Panc1 (cell line): ENCODE results near the gene SIGLEC15. TPM values are rescaled to one million over a fixed set of nuclear protein-coding genes. Genes with fewer than 3 reads are reported as not detected.

Experiments
- ATAC-seq: fragments of 200-7000 bp; cut with Tn5 transposase; 2 replicates; pipeline ENCODE4 v1.9.1; 2020; ENCODE audit warnings: mild to moderate bottlenecking, moderate library complexity
- BruUV-seq: library from RNA; stranded (reverse); fragments of 400-500 nt; replicated peaks from 2 replicates; lab custom pipeline; 2021; lab: Mats Ljungman, UMichigan
- CTCF ChIA-PET: fragments of 300-600 bp; sonication (Branson Sonifier 250); formaldehyde crosslinking; loops from one replicate; lab custom pipeline; 2022; ENCODE audit warnings: antibody characterized with exemption; lab: Charles Lee
- POLR2A ChIA-PET: fragments of 300-600 bp; sonication (Branson Sonifier 250); formaldehyde crosslinking; loops from one replicate; lab custom pipeline; 2022; ENCODE audit warnings: antibody characterized with exemption; lab: Charles Lee
- DNase-seq: peaks from one replicate; pipeline ENCODE4 v3.0.0-alpha.2; 2010; ENCODE audit warnings: low read depth, low spot score
- H3K27ac ChIP-seq: 2 replicates; pipeline ENCODE4 v1.5.1; 2011; ENCODE audit warnings: mild to moderate bottlenecking, low read length, inconsistent platforms
- H3K27me3 ChIP-seq: fragments of 200-500 bp; sonication (Bioruptor generic); 2 replicates; pipeline ENCODE4 v1.6.0; 2014; ENCODE audit warnings: low read length, inconsistent platforms; ENCODE audit not compliant: control insufficient read depth, insufficient read depth
- H3K36me3 ChIP-seq: fragments of 200-500 bp; sonication (Bioruptor generic); 2 replicates; pipeline ENCODE4 v1.5.1; 2014; ENCODE audit warnings: inconsistent platforms, mild to moderate bottlenecking, low read length, moderate library complexity; ENCODE audit not compliant: control insufficient read depth, insufficient read depth
- H3K4me1 ChIP-seq: 2 replicates; pipeline ENCODE4 v1.5.1; 2011; ENCODE audit warnings: inconsistent platforms, mild to moderate bottlenecking, low read length, moderate library complexity; ENCODE audit not compliant: control insufficient read depth, insufficient read depth
- H3K4me3 ChIP-seq, 2 experiments: 2 replicates each; pipeline ENCODE4 v1.5.1; 2011 to 2012; ENCODE audit warnings: low read depth in 2 of 2, low read length in 2 of 2, mild to moderate bottlenecking in 2 of 2, inconsistent platforms in 1 of 2, moderate library complexity in 1 of 2
- H3K9me3 ChIP-seq: fragments of 200-500 bp; sonication (Bioruptor generic); 2 replicates; pipeline ENCODE4 v1.5.1; 2014; ENCODE audit warnings: low read depth, mild to moderate bottlenecking, inconsistent platforms, low read length, moderate library complexity; ENCODE audit not compliant: control insufficient read depth, insufficient read depth
- POLR2AphosphoS5 ChIP-seq: IDR thresholded peaks from 2 replicates; pipeline ENCODE4 v1.6.1; 2012; ENCODE audit warnings: mild to moderate bottlenecking, low read depth, low read length, moderate library complexity
- SIN3A ChIP-seq: IDR thresholded peaks from 2 replicates; pipeline ENCODE4 v1.6.1; 2012; ENCODE audit warnings: low read depth, mild to moderate bottlenecking, low read length, moderate library complexity, borderline replicate concordance; ENCODE audit not compliant: insufficient read depth
- TCF7L2 ChIP-seq: IDR thresholded peaks from 2 replicates; pipeline ENCODE4 v1.6.1; 2011; ENCODE audit warnings: mild to moderate bottlenecking, low read depth, low read length, inconsistent platforms
- in situ Hi-C: cut with HindIII; loops from 2 replicates; pipeline ENCODE4 v1.10.0; 2016; ENCODE audit warnings: low sequenced_read_pairs, low pct_unique_long_range_greater_than_20kb
- intact Hi-C: fragments of 100-400 bp; cut with micrococcal nuclease; formaldehyde crosslinking; loops from one replicate; pipeline ENCODE4 v1.10.0; 2022; ENCODE audit not compliant: unreplicated experiment
- total RNA-seq: library from RNA; stranded (reverse); gene quantifications from one replicate; pipeline ENCODE4 v1.2.1, GENCODE V29; 2021; ENCODE audit not compliant: unreplicated experiment
- TF ChIP-seq, protein P1 (sequence below): fragments of 450-650 bp; IDR thresholded peaks from 2 replicates; pipeline ENCODE4 v1.5.1; 2017; ENCODE audit warnings: mild to moderate bottlenecking
- TF ChIP-seq, protein P2 (sequence below), 2 experiments: IDR thresholded peaks; 2 replicates each; pipeline ENCODE4 v1.6.1; 2011 to 2012; ENCODE audit warnings: low read depth in 2 of 2, control low read depth in 1 of 2, low read length in 1 of 2, mild to moderate bottlenecking in 1 of 2, moderate library complexity in 1 of 2; ENCODE audit not compliant: insufficient read depth in 1 of 2

The SIGLEC15 gene
- total RNA-seq, 1 experiment from 2014 or later = 0.23 TPM

DNA sequence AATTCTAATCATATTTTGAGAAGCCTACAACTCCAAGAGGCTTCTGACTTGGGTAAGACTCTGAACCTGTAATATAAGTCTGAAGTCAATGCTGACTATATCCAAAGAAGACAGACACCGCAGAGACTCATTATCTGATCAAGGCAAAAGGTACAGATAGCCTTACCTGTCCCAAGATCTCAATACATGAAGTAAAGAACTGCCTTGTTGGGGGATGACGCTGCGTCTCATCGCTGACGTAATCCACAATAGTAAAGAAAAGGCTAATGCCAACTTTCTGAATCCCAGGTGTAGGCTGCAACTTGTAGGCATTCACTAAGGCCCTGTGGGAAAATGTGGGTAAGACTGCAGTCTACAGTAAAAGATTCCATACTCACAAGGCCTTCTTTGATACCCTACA is 62.1 kb downstream of the SIGLEC15 start:
- H3K36me3 ChIP-seq = no peaks in the 10 kb centered on the region
- TF ChIP-seq, protein P1, sequence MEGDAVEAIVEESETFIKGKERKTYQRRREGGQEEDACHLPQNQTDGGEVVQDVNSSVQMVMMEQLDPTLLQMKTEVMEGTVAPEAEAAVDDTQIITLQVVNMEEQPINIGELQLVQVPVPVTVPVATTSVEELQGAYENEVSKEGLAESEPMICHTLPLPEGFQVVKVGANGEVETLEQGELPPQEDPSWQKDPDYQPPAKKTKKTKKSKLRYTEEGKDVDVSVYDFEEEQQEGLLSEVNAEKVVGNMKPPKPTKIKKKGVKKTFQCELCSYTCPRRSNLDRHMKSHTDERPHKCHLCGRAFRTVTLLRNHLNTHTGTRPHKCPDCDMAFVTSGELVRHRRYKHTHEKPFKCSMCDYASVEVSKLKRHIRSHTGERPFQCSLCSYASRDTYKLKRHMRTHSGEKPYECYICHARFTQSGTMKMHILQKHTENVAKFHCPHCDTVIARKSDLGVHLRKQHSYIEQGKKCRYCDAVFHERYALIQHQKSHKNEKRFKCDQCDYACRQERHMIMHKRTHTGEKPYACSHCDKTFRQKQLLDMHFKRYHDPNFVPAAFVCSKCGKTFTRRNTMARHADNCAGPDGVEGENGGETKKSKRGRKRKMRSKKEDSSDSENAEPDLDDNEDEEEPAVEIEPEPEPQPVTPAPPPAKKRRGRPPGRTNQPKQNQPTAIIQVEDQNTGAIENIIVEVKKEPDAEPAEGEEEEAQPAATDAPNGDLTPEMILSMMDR = no peak
- TF ChIP-seq TCF7L2 (no peak), SIN3A (no peak), POLR2AphosphoS5 (no peak)
- TF ChIP-seq, protein P2, sequence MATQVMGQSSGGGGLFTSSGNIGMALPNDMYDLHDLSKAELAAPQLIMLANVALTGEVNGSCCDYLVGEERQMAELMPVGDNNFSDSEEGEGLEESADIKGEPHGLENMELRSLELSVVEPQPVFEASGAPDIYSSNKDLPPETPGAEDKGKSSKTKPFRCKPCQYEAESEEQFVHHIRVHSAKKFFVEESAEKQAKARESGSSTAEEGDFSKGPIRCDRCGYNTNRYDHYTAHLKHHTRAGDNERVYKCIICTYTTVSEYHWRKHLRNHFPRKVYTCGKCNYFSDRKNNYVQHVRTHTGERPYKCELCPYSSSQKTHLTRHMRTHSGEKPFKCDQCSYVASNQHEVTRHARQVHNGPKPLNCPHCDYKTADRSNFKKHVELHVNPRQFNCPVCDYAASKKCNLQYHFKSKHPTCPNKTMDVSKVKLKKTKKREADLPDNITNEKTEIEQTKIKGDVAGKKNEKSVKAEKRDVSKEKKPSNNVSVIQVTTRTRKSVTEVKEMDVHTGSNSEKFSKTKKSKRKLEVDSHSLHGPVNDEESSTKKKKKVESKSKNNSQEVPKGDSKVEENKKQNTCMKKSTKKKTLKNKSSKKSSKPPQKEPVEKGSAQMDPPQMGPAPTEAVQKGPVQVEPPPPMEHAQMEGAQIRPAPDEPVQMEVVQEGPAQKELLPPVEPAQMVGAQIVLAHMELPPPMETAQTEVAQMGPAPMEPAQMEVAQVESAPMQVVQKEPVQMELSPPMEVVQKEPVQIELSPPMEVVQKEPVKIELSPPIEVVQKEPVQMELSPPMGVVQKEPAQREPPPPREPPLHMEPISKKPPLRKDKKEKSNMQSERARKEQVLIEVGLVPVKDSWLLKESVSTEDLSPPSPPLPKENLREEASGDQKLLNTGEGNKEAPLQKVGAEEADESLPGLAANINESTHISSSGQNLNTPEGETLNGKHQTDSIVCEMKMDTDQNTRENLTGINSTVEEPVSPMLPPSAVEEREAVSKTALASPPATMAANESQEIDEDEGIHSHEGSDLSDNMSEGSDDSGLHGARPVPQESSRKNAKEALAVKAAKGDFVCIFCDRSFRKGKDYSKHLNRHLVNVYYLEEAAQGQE (IDR thresholded peaks at IDR 0.05; ENCODE audit: insufficient read depth in 1 of 2, low read depth in 2 of 2, low read length in 1 of 2) = no peak
- POLR2A ChIA-PET = no interaction called here

DNA sequence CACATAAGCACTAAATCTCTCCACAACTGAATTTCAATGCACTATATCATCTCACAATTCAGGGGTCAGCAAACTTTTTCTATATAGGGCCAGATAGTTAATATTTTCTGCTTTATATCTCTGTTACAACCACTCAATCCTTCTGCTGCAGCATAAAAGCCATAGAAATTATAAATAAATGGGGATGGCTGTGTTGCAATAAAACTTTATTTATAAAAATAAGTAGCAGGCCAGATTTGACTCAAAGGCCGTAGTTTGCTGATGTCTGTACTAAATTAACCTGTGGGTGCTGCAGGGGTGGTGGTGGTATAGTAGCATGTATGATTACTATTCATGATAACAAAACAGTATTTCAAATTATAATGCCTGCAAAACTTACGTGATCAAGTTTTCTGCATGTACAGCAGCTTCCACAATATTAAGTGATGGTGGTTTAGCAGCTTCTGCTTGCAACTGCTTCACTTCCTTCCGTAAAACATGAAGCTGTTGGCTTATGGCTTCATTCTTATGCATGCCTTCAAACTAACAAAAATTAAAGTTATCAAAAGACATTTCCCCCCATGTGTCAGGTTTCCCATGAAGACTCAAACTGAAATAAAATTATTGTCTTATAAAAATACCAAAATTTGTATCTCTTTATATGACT is 64.1 kb downstream of the SIGLEC15 start:
- ChIA-PET CTCF (no interaction called here), POLR2A (no interaction called here)
- intact Hi-C loops (no loop called here), in situ Hi-C loops (no loop called here)
- DNase-seq (no peak), ATAC-seq (no peak)
- no peak overlapping the region for H3K27ac ChIP-seq
- no peak overlapping the region for H3K4me3 ChIP-seq
- TF ChIP-seq, protein P1 = no peak
- TF ChIP-seq, protein P2 (IDR thresholded peaks at IDR 0.05; ENCODE audit: insufficient read depth in 1 of 2, low read depth in 2 of 2, low read length in 1 of 2) = no peak
- no peak for TF ChIP-seq SIN3A
- TF ChIP-seq TCF7L2 = no peak
- no peak for TF ChIP-seq POLR2AphosphoS5
- no peaks in the 10 kb centered on the region for H3K4me1 ChIP-seq
- no peaks in the 10 kb centered on the region for H3K27me3 ChIP-seq
- no TSS peak for BruUV-seq
- no peaks in the 10 kb centered on the region for H3K9me3 ChIP-seq
- H3K36me3 ChIP-seq = no peaks in the 10 kb centered on the region; the same call in 1 of the 2 replicates

More for the DNA sequence above, 62.1 kb downstream of the SIGLEC15 start:
- Histone ChIP-seq H3K4me1 (no peaks in the 10 kb centered on the region), H3K4me3 (no peak overlapping the region), H3K27ac (no peak overlapping the region), H3K27me3 (no peaks in the 10 kb centered on the region), H3K9me3 (no peaks in the 10 kb centered on the region)
- CTCF ChIA-PET = no interaction called here
- DNase-seq (no peak), ATAC-seq (no peak)
- in situ Hi-C loops (no loop called here), intact Hi-C loops (no loop called here)
- BruUV-seq = no TSS peak
